WTC11 (cell line): Measurements from ENCODE around the gene UPK3A. TPM values are rescaled to one million over a fixed set of nuclear protein-coding genes. Genes with fewer than 3 reads are reported as not detected.

Source experiments
- ATAC-seq: fragments of 200-7000 bp; cut with Tn5 transposase; 2 replicates; pipeline ENCODE4 v1.10.0; 2021; ENCODE audit warnings: mild to moderate bottlenecking, moderate library complexity
- CTCF ChIA-PET: fragments of 300-600 bp; sonication (Branson Sonifier 250); formaldehyde crosslinking; loops from one replicate; lab custom pipeline; 2021; ENCODE audit warnings: antibody characterized with exemption; lab: Charles Lee
- POLR2A ChIA-PET: fragments of 350-600 bp; sonication (Branson Sonifier 250); formaldehyde crosslinking; loops from one replicate; lab custom pipeline; 2021; ENCODE audit warnings: antibody characterized with exemption; lab: Charles Lee
- DNase-seq: peaks from one replicate; pipeline ENCODE4 v3.0.0; 2021; ENCODE audit warnings: low spot score
- H3K27ac Mint-ChIP-seq: 2 replicates; pipeline ENCODE4 v1.8.0; 2021; ENCODE audit warnings: mixed read lengths
- H3K27me3 Mint-ChIP-seq: 2 replicates; pipeline ENCODE4 v1.8.0; 2021; ENCODE audit warnings: low read depth, mild to moderate bottlenecking, moderate library complexity, mixed read lengths
- H3K36me3 Mint-ChIP-seq: 2 replicates; pipeline ENCODE4 v1.8.0; 2021; ENCODE audit warnings: mixed read lengths
- H3K4me1 Mint-ChIP-seq: 2 replicates; pipeline ENCODE4 v1.8.0; 2022; ENCODE audit warnings: mixed read lengths
- H3K4me3 Mint-ChIP-seq: 2 replicates; pipeline ENCODE4 v1.8.0; 2021; ENCODE audit warnings: mild to moderate bottlenecking, moderate library complexity, mixed read lengths
- H3K9me3 Mint-ChIP-seq: 2 replicates; pipeline ENCODE4 v1.8.0; 2021; ENCODE audit warnings: mixed read lengths
- FOXP1 ChIP-seq: sonication (generic); formaldehyde crosslinking; IDR thresholded peaks from 2 replicates; pipeline ENCODE4 v1.8.0; 2022; ENCODE audit warnings: missing genetic modification reagents, mild to moderate bottlenecking, moderate library complexity, borderline replicate concordance
- RELA ChIP-seq: sonication (generic); formaldehyde crosslinking; IDR thresholded peaks from 2 replicates; pipeline ENCODE4 v1.8.1; 2022; ENCODE audit warnings: missing genetic modification reagents, mild to moderate bottlenecking, borderline replicate concordance
- TEAD4 ChIP-seq: sonication (generic); formaldehyde crosslinking; IDR thresholded peaks from 2 replicates; pipeline ENCODE4 v1.8.0; 2022; ENCODE audit warnings: mild to moderate bottlenecking, missing genetic modification reagents
- ZNF396 ChIP-seq: fragments of 250-450 bp; sonication (Bioruptor Pico); IDR thresholded peaks from 2 replicates; pipeline ENCODE4 v1.8.0; 2021; ENCODE audit warnings: mild to moderate bottlenecking, moderate library complexity, borderline replicate concordance
- ZNF671 ChIP-seq: fragments of 250-450 bp; sonication (Bioruptor Pico); IDR thresholded peaks from 2 replicates; pipeline ENCODE4 v1.8.0; 2021; ENCODE audit warnings: mild to moderate bottlenecking
- total RNA-seq: library from RNA; stranded (reverse); gene quantifications from 3 replicates; pipeline ENCODE4 v1.2.3, GENCODE V29; 2021
- TF ChIP-seq, protein P1 (sequence below): fragments of 250-450 bp; sonication (Bioruptor Pico); IDR thresholded peaks from 2 replicates; pipeline ENCODE4 v1.9.0; 2021; ENCODE audit warnings: mild to moderate bottlenecking
- TF ChIP-seq, protein P2 (sequence below): sonication (generic); formaldehyde crosslinking; IDR thresholded peaks from 2 replicates; pipeline ENCODE4 v1.8.1; 2023; ENCODE audit warnings: mild to moderate bottlenecking, missing genetic modification reagents, moderate library complexity
- TF ChIP-seq, protein P3 (sequence below): sonication (generic); formaldehyde crosslinking; IDR thresholded peaks from 2 replicates; pipeline ENCODE4 v1.8.0; 2022; ENCODE audit warnings: mild to moderate bottlenecking, missing genetic modification reagents

UPK3A gene
- total RNA-seq, 1 experiment from 2014 or later, result 0.37 TPM

DNA sequence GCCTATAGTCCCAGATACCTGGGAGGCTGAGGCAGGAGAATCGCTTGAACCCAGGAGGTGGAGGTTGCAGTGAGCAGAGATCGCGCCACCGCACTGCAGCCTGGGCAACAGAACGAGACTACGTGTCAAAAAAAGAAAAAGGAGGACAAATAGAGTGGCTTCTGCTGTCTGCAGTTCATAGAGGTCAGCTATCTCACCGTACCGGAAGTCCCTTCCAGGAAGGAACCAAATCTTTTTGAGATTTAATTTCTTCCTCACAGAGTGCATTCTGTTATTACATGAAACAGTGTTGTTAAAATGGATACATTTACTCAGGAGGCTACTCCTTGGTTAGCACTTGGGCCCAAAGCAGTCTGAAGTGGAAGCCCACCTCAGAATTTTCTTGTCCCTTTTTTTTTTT, 58.4 kb downstream of the UPK3A start:
- Mint-ChIP-seq H3K9me3 (no peaks in the 10 kb centered on the region), H3K4me1 (no peaks in the 10 kb centered on the region), H3K27me3 (no peaks in the 10 kb centered on the region), H3K4me3 (no peak overlapping the region), H3K27ac (no peak overlapping the region), H3K36me3 (peaks cover 7% of the 10 kb centered on the region)
- CTCF ChIA-PET, result interaction anchor here (0.6 to 1.0 kb wide), 3 partner anchors 43 to 651 kb away, joined by 3 to 5 read pairs (median 4); no protein-coding TSS in a partner anchor
- ATAC-seq (no peak), DNase-seq (no peak)
- TF ChIP-seq FOXP1 (CRISPR knock-in tag) (no peak), TEAD4 (no peak), ZNF396 (CRISPR knock-in tag) (no peak)
- TF ChIP-seq, protein P1, sequence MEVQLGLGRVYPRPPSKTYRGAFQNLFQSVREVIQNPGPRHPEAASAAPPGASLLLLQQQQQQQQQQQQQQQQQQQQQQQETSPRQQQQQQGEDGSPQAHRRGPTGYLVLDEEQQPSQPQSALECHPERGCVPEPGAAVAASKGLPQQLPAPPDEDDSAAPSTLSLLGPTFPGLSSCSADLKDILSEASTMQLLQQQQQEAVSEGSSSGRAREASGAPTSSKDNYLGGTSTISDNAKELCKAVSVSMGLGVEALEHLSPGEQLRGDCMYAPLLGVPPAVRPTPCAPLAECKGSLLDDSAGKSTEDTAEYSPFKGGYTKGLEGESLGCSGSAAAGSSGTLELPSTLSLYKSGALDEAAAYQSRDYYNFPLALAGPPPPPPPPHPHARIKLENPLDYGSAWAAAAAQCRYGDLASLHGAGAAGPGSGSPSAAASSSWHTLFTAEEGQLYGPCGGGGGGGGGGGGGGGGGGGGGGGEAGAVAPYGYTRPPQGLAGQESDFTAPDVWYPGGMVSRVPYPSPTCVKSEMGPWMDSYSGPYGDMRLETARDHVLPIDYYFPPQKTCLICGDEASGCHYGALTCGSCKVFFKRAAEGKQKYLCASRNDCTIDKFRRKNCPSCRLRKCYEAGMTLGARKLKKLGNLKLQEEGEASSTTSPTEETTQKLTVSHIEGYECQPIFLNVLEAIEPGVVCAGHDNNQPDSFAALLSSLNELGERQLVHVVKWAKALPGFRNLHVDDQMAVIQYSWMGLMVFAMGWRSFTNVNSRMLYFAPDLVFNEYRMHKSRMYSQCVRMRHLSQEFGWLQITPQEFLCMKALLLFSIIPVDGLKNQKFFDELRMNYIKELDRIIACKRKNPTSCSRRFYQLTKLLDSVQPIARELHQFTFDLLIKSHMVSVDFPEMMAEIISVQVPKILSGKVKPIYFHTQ, result no peak
- POLR2A ChIA-PET, result interaction anchor here (0.6 kb wide), 1 partner anchor 53 kb away, joined by 3 read pairs; no protein-coding TSS in a partner anchor

DNA sequence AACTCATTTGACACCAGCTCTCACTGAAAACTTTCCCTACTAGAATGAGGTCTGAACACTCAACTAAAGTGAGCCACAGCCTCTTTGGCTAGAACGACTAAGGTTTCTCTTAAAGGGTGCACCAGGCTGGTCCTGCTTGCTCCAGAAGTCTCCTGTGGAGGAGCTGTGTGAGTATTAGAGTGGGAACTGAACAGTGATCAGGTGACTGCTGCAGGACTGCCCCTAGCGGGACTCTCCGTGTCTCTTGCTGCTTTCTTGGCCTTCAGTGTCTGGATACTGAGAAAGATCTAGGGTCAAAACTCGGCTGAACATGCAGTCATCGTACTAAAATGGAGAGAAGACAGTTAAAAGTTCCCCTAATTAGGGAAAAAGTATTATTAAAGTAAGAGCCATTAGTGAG, 59.6 kb downstream of the UPK3A start:
- Mint-ChIP-seq H3K27me3 (no peaks in the 10 kb centered on the region), H3K27ac (0 out of 2 replicates have a peak overlapping the region, but pooled peaks have one; percentile 72), H3K9me3 (no peaks in the 10 kb centered on the region), H3K4me3 (no peak overlapping the region), H3K36me3 (peaks cover 7% of the 10 kb centered on the region), H3K4me1 (no peaks in the 10 kb centered on the region)
- CTCF ChIA-PET, result interaction anchor here (1.0 to 1.3 kb wide), 3 partner anchors 9 to 152 kb away, joined by 4 to 5 read pairs (median 5); no protein-coding TSS in a partner anchor
- DNase-seq, result no peak
- TF ChIP-seq ZNF671 (CRISPR knock-in tag) (no peak), RELA (CRISPR knock-in tag) (no peak)
- TF ChIP-seq, protein P2, sequence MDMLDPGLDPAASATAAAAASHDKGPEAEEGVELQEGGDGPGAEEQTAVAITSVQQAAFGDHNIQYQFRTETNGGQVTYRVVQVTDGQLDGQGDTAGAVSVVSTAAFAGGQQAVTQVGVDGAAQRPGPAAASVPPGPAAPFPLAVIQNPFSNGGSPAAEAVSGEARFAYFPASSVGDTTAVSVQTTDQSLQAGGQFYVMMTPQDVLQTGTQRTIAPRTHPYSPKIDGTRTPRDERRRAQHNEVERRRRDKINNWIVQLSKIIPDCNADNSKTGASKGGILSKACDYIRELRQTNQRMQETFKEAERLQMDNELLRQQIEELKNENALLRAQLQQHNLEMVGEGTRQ (CRISPR knock-in tag), result peak; percentile 53
- TF ChIP-seq, protein P3, sequence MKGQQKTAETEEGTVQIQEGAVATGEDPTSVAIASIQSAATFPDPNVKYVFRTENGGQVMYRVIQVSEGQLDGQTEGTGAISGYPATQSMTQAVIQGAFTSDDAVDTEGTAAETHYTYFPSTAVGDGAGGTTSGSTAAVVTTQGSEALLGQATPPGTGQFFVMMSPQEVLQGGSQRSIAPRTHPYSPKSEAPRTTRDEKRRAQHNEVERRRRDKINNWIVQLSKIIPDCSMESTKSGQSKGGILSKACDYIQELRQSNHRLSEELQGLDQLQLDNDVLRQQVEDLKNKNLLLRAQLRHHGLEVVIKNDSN, result peak; percentile 46; the same call in 1 of the 2 replicates
- TF ChIP-seq, all 79 proteins: peak for 2
- POLR2A ChIA-PET, result no interaction called here
- peak; percentile 72 for ATAC-seq

Other genes with a start within 250 kb of the UPK3A start
- 98.6 to 131 TPM (median 106 TPM) in 3 replicates for gene NUP50, start 121.0 kb upstream of the UPK3A start, total RNA-seq
- 53.2 to 62.1 TPM (median 57.6 TPM) in 3 replicates for gene KIAA0930, start 44.1 kb upstream of the UPK3A start, total RNA-seq
- 20.7 to 21.6 TPM (median 21.3 TPM) in 3 replicates for gene FAM118A, start 25.0 kb downstream of the UPK3A start, total RNA-seq
- 0.07 to 0.18 TPM (median 0.11 TPM) in 3 replicates for gene SMC1B, start 128.7 kb downstream of the UPK3A start, total RNA-seq
- gene RIBC2, start 128.7 kb downstream of the UPK3A start, total RNA-seq, result 1.7 to 2.4 TPM (median 2.4 TPM) in 3 replicates
- 183 to 219 TPM (median 217 TPM) in 3 replicates for gene FBLN1, start 217.9 kb downstream of the UPK3A start, total RNA-seq